PC-9 (cell line): ENCODE results near the gene SLC32A1. TPM values are rescaled to one million over a fixed set of nuclear protein-coding genes. Genes with fewer than 3 reads are reported as not detected.

ENCODE experiments used
- BruUV-seq: library from RNA; stranded (reverse); fragments of 400-500 nt; replicated peaks from 2 replicates; lab custom pipeline; 2021; lab: Mats Ljungman, UMichigan
- CTCF ChIA-PET: fragments of 300-600 bp; sonication (Branson Sonifier 250); formaldehyde crosslinking; loops from one replicate; lab custom pipeline; 2022; ENCODE audit warnings: antibody characterized with exemption; lab: Charles Lee
- POLR2A ChIA-PET: fragments of 300-600 bp; sonication (Branson Sonifier 250); formaldehyde crosslinking; loops from one replicate; lab custom pipeline; 2022; ENCODE audit warnings: antibody characterized with exemption; ENCODE audit not compliant: unreplicated experiment; lab: Charles Lee
- DNase-seq, 2 experiments: peaks; one replicate each; pipeline versions ENCODE4 v3.0.0 to v3.0.0-alpha.2; 2015 to 2022; ENCODE audit warnings: mixed read lengths in 1 of 2
- H2AFZ ChIP-seq: fragments of 200-600 bp; sonication (generic); 2 replicates; pipeline ENCODE4 v1.8.1; 2017; ENCODE audit warnings: antibody characterized with exemption
- H3F3A ChIP-seq: fragments of 200-600 bp; sonication (generic); 2 replicates; pipeline ENCODE4 v1.8.1; 2017; ENCODE audit warnings: antibody characterized with exemption, mild to moderate bottlenecking, low read depth; ENCODE audit not compliant: insufficient read depth
- H3K27ac ChIP-seq: fragments of 200-600 bp; sonication (generic); 2 replicates; pipeline ENCODE4 v1.6.1; 2016; ENCODE audit warnings: mixed run types
- H3K27me3 ChIP-seq: fragments of 200-600 bp; sonication (generic); 2 replicates; pipeline ENCODE4 v1.6.1; 2016; ENCODE audit warnings: low read depth, mixed run types; ENCODE audit not compliant: insufficient read depth
- H3K36me3 ChIP-seq: fragments of 200-600 bp; sonication (generic); 2 replicates; pipeline ENCODE4 v1.6.1; 2016; ENCODE audit warnings: low read depth, mixed run types
- H3K4me1 ChIP-seq: fragments of 200-600 bp; sonication (generic); replicated peaks from 2 replicates; pipeline ENCODE4 v1.6.1; 2016; ENCODE audit warnings: mixed run types; ENCODE audit not compliant: insufficient read depth
- H3K4me2 ChIP-seq: fragments of 200-600 bp; sonication (generic); 2 replicates; pipeline ENCODE4 v1.6.1; 2017; ENCODE audit warnings: mixed run types
- H3K4me3 ChIP-seq: fragments of 200-600 bp; sonication (generic); 2 replicates; pipeline ENCODE4 v1.6.1; 2016; ENCODE audit warnings: mixed run types
- H3K79me2 ChIP-seq: fragments of 200-600 bp; sonication (generic); 2 replicates; pipeline ENCODE4 v1.6.1; 2017; ENCODE audit warnings: low read depth, mixed run types
- H3K9me2 ChIP-seq: fragments of 200-600 bp; sonication (generic); 2 replicates; pipeline ENCODE4 v1.8.1; 2017; ENCODE audit warnings: mild to moderate bottlenecking; ENCODE audit not compliant: insufficient read depth
- H3K9me3 ChIP-seq: fragments of 200-600 bp; sonication (generic); 2 replicates; pipeline ENCODE4 v1.8.1; 2016; ENCODE audit warnings: low read depth; ENCODE audit not compliant: insufficient read depth
- H4K20me1 ChIP-seq: fragments of 200-600 bp; sonication (generic); 2 replicates; pipeline ENCODE4 v1.8.1; 2017; ENCODE audit not compliant: insufficient read depth
- EZH2 ChIP-seq: fragments of 200-600 bp; sonication (generic); IDR thresholded peaks from 2 replicates; pipeline ENCODE4 v1.8.0; 2017; ENCODE audit warnings: antibody characterized with exemption, low read depth
- intact Hi-C: fragments of 100-400 bp; cut with micrococcal nuclease; formaldehyde crosslinking; loops from one replicate; pipeline ENCODE4 v1.10.0; 2022; ENCODE audit not compliant: unreplicated experiment
- total RNA-seq: library from RNA; stranded (reverse); gene quantifications from 2 replicates; pipeline ENCODE4 v1.2.3, GENCODE V29; 2021
- TF ChIP-seq, protein P1 (sequence below): fragments of 200-600 bp; sonication (generic); conservative IDR thresholded peaks from 2 replicates; pipeline ENCODE4 v1.6.1; 2017; ENCODE audit warnings: mixed run types, antibody characterized with exemption, mild to moderate bottlenecking, moderate library complexity

The SLC32A1 gene
- total RNA-seq, 1 experiment from 2014 or later, result not detected

DNA sequence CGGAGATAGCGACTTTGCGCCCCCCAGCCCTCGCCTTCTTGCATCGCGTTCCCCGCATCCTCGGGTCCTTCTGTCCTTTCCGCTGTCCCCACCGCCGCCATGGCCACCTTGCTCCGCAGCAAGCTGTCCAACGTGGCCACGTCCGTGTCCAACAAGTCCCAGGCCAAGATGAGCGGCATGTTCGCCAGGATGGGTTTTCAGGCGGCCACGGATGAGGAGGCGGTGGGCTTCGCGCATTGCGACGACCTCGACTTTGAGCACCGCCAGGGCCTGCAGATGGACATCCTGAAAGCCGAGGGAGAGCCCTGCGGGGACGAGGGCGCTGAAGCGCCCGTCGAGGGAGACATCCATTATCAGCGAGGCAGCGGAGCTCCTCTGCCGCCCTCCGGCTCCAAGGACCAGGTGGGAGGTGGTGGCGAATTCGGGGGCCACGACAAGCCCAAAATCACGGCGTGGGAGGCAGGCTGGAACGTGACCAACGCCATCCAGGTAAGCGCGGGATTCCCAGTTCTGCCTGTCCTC is 401 bp downstream of the SLC32A1 start:
- no peaks in the 10 kb centered on the region for H3K4me1 ChIP-seq
- ChIA-PET CTCF (no interaction called here), POLR2A (interaction anchor here (0.6 kb wide), 1 partner anchor 794 kb away, joined by 3 read pairs; no protein-coding TSS in a partner anchor)
- H4K20me1 ChIP-seq, result no peaks in the 10 kb centered on the region
- H3K27me3 ChIP-seq, result peaks cover 59% of the 10 kb centered on the region
- intact Hi-C loops, result no loop called here
- H3K4me3 ChIP-seq, result no peak overlapping the region
- DNase-seq, result no peak
- no peak for TF ChIP-seq EZH2
- TF ChIP-seq, protein P1, sequence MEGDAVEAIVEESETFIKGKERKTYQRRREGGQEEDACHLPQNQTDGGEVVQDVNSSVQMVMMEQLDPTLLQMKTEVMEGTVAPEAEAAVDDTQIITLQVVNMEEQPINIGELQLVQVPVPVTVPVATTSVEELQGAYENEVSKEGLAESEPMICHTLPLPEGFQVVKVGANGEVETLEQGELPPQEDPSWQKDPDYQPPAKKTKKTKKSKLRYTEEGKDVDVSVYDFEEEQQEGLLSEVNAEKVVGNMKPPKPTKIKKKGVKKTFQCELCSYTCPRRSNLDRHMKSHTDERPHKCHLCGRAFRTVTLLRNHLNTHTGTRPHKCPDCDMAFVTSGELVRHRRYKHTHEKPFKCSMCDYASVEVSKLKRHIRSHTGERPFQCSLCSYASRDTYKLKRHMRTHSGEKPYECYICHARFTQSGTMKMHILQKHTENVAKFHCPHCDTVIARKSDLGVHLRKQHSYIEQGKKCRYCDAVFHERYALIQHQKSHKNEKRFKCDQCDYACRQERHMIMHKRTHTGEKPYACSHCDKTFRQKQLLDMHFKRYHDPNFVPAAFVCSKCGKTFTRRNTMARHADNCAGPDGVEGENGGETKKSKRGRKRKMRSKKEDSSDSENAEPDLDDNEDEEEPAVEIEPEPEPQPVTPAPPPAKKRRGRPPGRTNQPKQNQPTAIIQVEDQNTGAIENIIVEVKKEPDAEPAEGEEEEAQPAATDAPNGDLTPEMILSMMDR, result no peak
- no peak overlapping the region for H3K27ac ChIP-seq
- no peaks in the 10 kb centered on the region for H3K9me3 ChIP-seq
- no peaks in the 10 kb centered on the region for H3K79me2 ChIP-seq
- H3K9me2 ChIP-seq, result no peaks in the 10 kb centered on the region
- H3F3A ChIP-seq, result no peaks in the 10 kb centered on the region
- H2AFZ ChIP-seq, result no peak overlapping the region
- no peaks in the 10 kb centered on the region for H3K36me3 ChIP-seq
- no peak overlapping the region for H3K4me2 ChIP-seq
- no TSS peak for BruUV-seq

DNA sequence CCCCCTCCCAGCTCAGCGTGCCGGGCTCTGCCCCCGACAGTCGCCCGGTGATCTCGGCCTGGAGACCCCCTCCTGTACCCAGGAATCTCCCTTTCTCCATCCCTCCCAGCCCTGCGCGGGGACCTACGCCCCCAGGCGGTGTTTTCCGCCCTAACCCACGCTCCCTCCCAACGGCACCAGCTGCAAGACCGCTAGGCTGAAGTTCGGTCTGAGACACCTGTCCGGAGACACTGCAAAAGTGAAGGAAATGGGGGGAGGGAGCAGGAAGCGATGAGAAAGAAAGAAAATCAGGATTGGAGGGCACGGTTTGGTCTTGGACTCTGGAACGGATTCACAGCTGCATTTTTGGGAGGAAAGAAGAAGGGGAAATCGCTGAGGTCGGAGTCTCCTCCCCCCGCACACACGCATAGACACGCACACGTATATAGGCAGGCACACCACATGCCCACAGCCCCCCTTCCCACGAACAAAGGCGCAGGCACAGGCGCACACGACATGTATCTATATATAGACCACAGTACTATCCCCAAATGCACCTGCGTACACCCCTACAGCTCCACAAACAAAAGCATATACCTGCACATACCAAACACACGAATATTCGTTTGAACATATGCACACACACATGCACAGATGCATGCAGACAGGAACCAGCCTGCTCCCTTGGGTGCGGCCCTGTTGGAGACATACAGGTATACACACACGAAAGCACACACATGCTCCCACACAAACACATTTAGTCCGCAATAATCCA is 1.0 kb downstream of the SLC32A1 start:
- no peaks in the 10 kb centered on the region for H3K9me2 ChIP-seq
- no peak overlapping the region for H3K4me2 ChIP-seq
- H3K4me3 ChIP-seq, result no peak overlapping the region
- no peaks in the 10 kb centered on the region for H3K9me3 ChIP-seq
- H4K20me1 ChIP-seq, result no peaks in the 10 kb centered on the region
- H3K27me3 ChIP-seq, result peaks cover 59% of the 10 kb centered on the region
- CTCF ChIA-PET, result no interaction called here
- H3F3A ChIP-seq, result no peaks in the 10 kb centered on the region
- H2AFZ ChIP-seq, result no peak overlapping the region
- H3K27ac ChIP-seq, result no peak overlapping the region
- H3K79me2 ChIP-seq, result no peaks in the 10 kb centered on the region
- H3K36me3 ChIP-seq, result no peaks in the 10 kb centered on the region
- DNase-seq, result no peak
- no TSS peak for BruUV-seq
- intact Hi-C loops, result no loop called here
- POLR2A ChIA-PET, result no interaction called here
- H3K4me1 ChIP-seq, result no peaks in the 10 kb centered on the region
- TF ChIP-seq EZH2, result no peak

DNA sequence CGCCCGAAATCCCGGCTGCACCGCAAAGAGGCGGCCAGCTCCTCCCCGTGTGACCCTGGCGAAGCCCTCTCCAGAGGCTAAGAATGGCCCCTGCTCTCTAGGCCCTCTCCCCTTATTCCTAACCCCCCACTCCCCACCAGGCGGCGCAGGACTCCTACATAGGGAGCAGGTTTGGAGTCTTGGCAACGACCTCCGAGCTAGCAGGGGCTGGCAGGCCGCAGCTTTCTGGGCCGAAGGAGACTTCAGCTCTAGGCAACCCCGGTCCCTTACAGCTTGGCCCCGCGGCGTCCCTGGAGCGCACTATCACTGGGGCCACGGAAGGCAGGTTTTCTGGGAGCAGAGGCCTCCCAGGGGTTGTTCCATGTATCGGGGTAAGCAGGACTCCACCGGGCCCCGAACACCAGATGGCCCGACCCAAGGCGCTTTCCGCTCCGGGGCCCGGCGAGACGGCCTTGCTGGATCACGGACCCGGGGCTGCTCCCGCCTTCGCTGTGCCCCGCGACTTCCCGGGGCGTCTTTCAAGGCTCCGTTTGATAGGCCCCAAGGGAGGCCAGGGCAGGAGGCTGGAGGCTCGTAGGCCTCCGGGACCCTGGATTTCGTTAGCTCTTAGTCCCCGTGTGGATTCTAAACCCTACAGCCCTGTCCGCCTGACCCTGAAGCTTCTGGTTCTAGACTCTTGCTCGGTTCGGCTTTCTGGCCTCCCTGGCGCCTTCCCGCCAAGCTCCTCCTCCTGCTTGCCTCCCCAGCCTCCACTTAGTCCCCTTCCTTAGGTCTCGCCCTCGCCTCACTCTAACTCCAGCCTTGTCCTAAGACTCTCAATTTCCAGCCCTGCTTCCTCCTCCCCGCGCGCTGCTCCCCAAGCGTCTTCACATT is 1.9 kb downstream of the SLC32A1 start:
- Histone ChIP-seq H3K9me3 (no peaks in the 10 kb centered on the region), H3K27ac (no peak overlapping the region), H3K27me3 (peaks cover 59% of the 10 kb centered on the region), H3K79me2 (no peaks in the 10 kb centered on the region), H2AFZ (no peak overlapping the region), H3K4me2 (no peak overlapping the region), H3K4me1 (no peaks in the 10 kb centered on the region), H4K20me1 (no peaks in the 10 kb centered on the region), H3F3A (no peaks in the 10 kb centered on the region), H3K9me2 (no peaks in the 10 kb centered on the region), H3K4me3 (no peak overlapping the region), H3K36me3 (no peaks in the 10 kb centered on the region)
- ChIA-PET POLR2A (no interaction called here), CTCF (no interaction called here)
- BruUV-seq, result no TSS peak
- peak in 1 of 2 experiments; percentile 44 for DNase-seq
- intact Hi-C loops, result loop anchor here (1.0 kb wide), 1 partner anchor 167 kb away; no protein-coding TSS in a partner anchor
- no peak for TF ChIP-seq EZH2
- TF ChIP-seq, protein P1, result peak; percentile 61
